ENCODE data around the gene PLEKHA8.

GRCh38 chr7:30091491-30091912 lies 63.3 kb downstream of the PLEKHA8 start:
- no peak for TF ChIP-seq CTCF (IDR thresholded peaks at IDR 0.05)
- TF ChIP-seq EZH2 (IDR thresholded peaks at IDR 0.05), result no peak
